Mesenchymal stem cell (in vitro differentiated cells and primary cell): ENCODE data around the gene PPP1R3E.

Experiments used
- DNase-seq: peaks from one replicate; pipeline ENCODE4 v3.0.0-alpha.2; 2013
- H2AFZ ChIP-seq: one replicate; pipeline ENCODE4 v1.6.1; 2013; ENCODE audit warnings: low read depth, mild to moderate bottlenecking, control low read depth, inconsistent platforms, low read length, moderate library complexity
- H2AK5ac ChIP-seq: 2 replicates; pipeline ENCODE4 v1.6.1; 2013; ENCODE audit warnings: low read length, moderate library complexity, mild to moderate bottlenecking, inconsistent platforms; ENCODE audit not compliant: severe bottlenecking
- H2BK120ac ChIP-seq: one replicate; pipeline ENCODE4 v1.6.1; 2013; ENCODE audit warnings: low read depth, mild to moderate bottlenecking, inconsistent platforms, low read length, moderate library complexity
- H2BK12ac ChIP-seq, 2 experiments: one replicate each; pipeline ENCODE4 v1.6.1; 2013; ENCODE audit warnings: inconsistent platforms in 2 of 2, low read length in 2 of 2, mild to moderate bottlenecking in 2 of 2, moderate library complexity in 2 of 2, control low read depth in 1 of 2
- H2BK15ac ChIP-seq: one replicate; pipeline ENCODE4 v1.6.1; 2013; ENCODE audit warnings: mild to moderate bottlenecking, low read depth, inconsistent platforms; ENCODE audit not compliant: poor library complexity, severe bottlenecking
- H2BK5ac ChIP-seq: 2 replicates; pipeline ENCODE4 v1.6.1; 2013; ENCODE audit warnings: low read depth, mild to moderate bottlenecking, low read length, control low read depth, inconsistent platforms; ENCODE audit not compliant: poor library complexity, severe bottlenecking
- H3K14ac ChIP-seq, 2 experiments: one replicate each; pipeline ENCODE4 v1.6.1; 2013; ENCODE audit warnings: inconsistent platforms in 2 of 2, low read length in 2 of 2, control low read depth in 1 of 2, mild to moderate bottlenecking in 1 of 2, moderate library complexity in 1 of 2
- H3K18ac ChIP-seq, 2 experiments: one replicate each; pipeline ENCODE4 v1.6.1; 2013; ENCODE audit warnings: inconsistent platforms in 2 of 2, low read length in 2 of 2, control low read depth in 1 of 2, low read depth in 1 of 2, mild to moderate bottlenecking in 1 of 2
- H3K23ac ChIP-seq, 2 experiments: one replicate each; pipeline ENCODE4 v1.6.1; 2013; ENCODE audit warnings: inconsistent platforms in 2 of 2, low read length in 2 of 2, mild to moderate bottlenecking in 2 of 2, moderate library complexity in 2 of 2, control low read depth in 1 of 2
- H3K27ac ChIP-seq: 2 replicates; pipeline ENCODE4 v1.5.1; 2013; ENCODE audit warnings: mild to moderate bottlenecking, moderate library complexity, low read length, control low read depth, inconsistent platforms; ENCODE audit not compliant: poor library complexity, severe bottlenecking
- H3K27me3 ChIP-seq, 2 experiments: 2 replicates each; pipeline versions ENCODE4 v1.6.1 to v1.7.0; 2013; ENCODE audit warnings: low read length in 2 of 2, mild to moderate bottlenecking in 2 of 2, moderate library complexity in 2 of 2, control low read depth in 1 of 2, inconsistent platforms in 1 of 2; ENCODE audit not compliant: control insufficient read depth in 1 of 2, insufficient read depth in 1 of 2
- H3K36me3 ChIP-seq, 2 experiments: 2 replicates each; pipeline versions ENCODE4 v1.6.1 to v1.7.0; 2013; ENCODE audit warnings: low read length in 2 of 2, control low read depth in 1 of 2, inconsistent platforms in 1 of 2, low read depth in 1 of 2, mild to moderate bottlenecking in 1 of 2; ENCODE audit not compliant: insufficient read depth in 2 of 2, control insufficient read depth in 1 of 2
- H3K4ac ChIP-seq, 2 experiments: one replicate each; pipeline ENCODE4 v1.6.1; 2013; ENCODE audit warnings: inconsistent platforms in 2 of 2, low read length in 2 of 2, mild to moderate bottlenecking in 2 of 2, moderate library complexity in 2 of 2, control low read depth in 1 of 2, low read depth in 1 of 2
- H3K4me1 ChIP-seq: 2 replicates; pipeline ENCODE4 v1.6.1; 2013; ENCODE audit warnings: low read depth, low read length, control low read depth; ENCODE audit not compliant: control insufficient read depth, insufficient read depth
- H3K4me2 ChIP-seq: 2 replicates; pipeline ENCODE4 v1.6.1; 2013; ENCODE audit warnings: low read length, mild to moderate bottlenecking, inconsistent platforms; ENCODE audit not compliant: poor library complexity, severe bottlenecking
- H3K4me3 ChIP-seq, 2 experiments: 2 replicates each; pipeline versions ENCODE4 v1.5.1 to v1.7.0; 2013; ENCODE audit warnings: low read length in 2 of 2, mild to moderate bottlenecking in 2 of 2, control low read depth in 1 of 2, low read depth in 1 of 2; ENCODE audit not compliant: insufficient read depth in 1 of 2
- H3K79me1 ChIP-seq: replicated peaks from 2 replicates; pipeline ENCODE4 v1.6.1; 2013; ENCODE audit warnings: mild to moderate bottlenecking, control low read depth, low read length, inconsistent platforms; ENCODE audit not compliant: poor library complexity, severe bottlenecking
- H3K9ac ChIP-seq: 2 replicates; pipeline ENCODE4 v1.7.0; 2013; ENCODE audit warnings: mild to moderate bottlenecking, low read length, moderate library complexity
- H3K9me3 ChIP-seq: 2 replicates; pipeline ENCODE4 v1.7.0; 2013; ENCODE audit warnings: mild to moderate bottlenecking, low read length; ENCODE audit not compliant: control insufficient read depth
- H4K8ac ChIP-seq: one replicate; pipeline ENCODE4 v1.6.1; 2013; ENCODE audit warnings: inconsistent platforms, mild to moderate bottlenecking, low read length, moderate library complexity
- H4K91ac ChIP-seq: one replicate; pipeline ENCODE4 v1.6.1; 2013; ENCODE audit warnings: mild to moderate bottlenecking, low read length, inconsistent platforms
- WGBS: methylation state at CpG from one replicate; pipeline ENCODE4 v1.1.7; 2013; ENCODE audit warnings: mixed read lengths; 5-methylcytosine and 5-hydroxymethylcytosine counted together

PPP1R3E gene

DNA sequence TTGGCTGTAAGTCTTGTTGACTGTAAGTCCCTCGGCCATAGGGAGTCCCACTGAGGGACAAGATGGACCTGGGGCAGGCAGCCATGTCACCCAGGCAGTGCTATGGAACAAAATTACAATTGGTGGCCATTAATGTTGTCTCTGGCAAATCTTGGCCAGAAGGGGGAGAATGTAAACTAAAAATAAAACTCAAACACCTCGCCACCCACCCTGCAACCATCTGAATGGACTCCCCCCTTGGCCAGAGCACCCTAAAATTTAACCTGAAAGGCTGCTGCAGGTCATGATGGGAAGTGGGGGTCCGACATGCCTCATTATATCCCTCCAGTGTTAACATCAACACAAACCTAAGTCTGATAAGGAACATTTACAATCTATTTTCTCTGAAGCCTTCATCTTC, 41.8 kb upstream of the PPP1R3E start:
- no peak overlapping the region for H3K9ac ChIP-seq
- no peak overlapping the region for H3K27ac ChIP-seq
- no peak overlapping the region for H2BK12ac ChIP-seq
- H3K27me3 ChIP-seq, result peaks cover 3 to 4% of the 10 kb centered on the region in 2 experiments
- no peak overlapping the region for H3K4me2 ChIP-seq
- no peak overlapping the region for H3K18ac ChIP-seq
- no peak overlapping the region for H3K4ac ChIP-seq
- no peak overlapping the region for H4K8ac ChIP-seq
- no peak overlapping the region for H2BK15ac ChIP-seq
- no peak overlapping the region for H2BK5ac ChIP-seq
- H2AFZ ChIP-seq, result no peak overlapping the region
- WGBS, result 73% methylated on average over 3 of the region's 3 CpGs
- H2BK120ac ChIP-seq, result no peak overlapping the region
- no peak overlapping the region for H3K23ac ChIP-seq
- H3K14ac ChIP-seq, result no peak overlapping the region
- no peak overlapping the region for H2AK5ac ChIP-seq
- H3K36me3 ChIP-seq, result peaks cover 0 to 32% of the 10 kb centered on the region in 2 experiments
- H3K79me1 ChIP-seq, result no peaks in the 10 kb centered on the region
- H3K4me1 ChIP-seq, result no peaks in the 10 kb centered on the region
- no peak overlapping the region for H4K91ac ChIP-seq
- peaks cover 3% of the 10 kb centered on the region for H3K9me3 ChIP-seq
- DNase-seq, result no peak
- H3K4me3 ChIP-seq, result no peak overlapping the region

DNA sequence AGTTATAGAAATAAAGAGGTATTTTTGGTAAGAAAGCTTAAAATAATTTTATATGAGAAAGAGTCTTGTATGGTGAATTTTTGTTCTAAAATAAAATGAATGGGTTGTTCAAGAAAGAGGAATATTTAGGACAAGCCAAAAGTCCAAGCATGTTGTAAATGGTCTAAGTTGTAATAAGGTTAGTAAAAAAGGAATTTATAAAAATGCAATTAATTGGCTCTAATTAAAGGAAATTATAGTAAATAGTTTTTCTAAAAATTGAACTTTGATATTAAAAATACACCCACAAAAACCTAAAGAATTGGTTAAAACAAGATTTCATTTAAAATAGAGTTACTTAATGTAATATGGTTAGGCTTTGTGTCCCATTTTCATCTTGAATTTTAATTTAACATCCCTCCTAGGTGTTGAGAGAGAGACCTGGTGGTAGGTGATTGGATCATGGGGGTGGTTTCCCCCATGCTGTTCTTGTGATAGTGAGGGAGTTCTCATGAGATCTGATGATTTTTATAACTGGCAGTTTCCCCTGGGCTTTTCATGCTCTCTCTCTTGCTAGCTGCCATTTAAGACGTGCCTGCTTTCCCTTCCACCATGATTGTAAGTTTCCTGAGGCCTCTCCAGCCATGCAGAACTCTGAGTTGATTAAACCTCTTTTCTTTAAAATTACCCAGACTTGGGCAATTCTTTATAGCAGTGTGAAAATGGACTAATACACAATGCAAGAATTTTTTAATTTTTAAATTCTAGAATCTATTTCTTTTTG, 37.0 kb upstream of the PPP1R3E start:
- no peaks in the 10 kb centered on the region for H3K36me3 ChIP-seq

DNA sequence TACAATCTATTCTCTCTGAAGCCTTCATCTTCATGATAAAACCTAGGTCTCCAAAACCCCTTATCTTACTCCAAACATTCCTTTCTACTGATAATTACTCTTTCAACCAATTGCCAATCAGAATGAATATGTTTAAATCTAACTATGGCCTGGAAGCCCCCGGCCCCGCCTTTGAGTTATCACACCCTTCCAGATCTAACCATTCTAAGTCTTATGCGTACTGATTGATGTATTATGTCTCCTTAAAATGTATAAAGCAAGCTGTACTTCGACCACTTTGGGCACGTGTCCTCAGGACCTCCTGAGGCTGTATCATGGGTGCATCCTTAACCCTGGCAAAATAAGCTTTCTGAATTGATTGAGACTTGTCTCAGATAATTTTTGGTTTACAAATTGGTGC, 33.0 kb upstream of the PPP1R3E start:
- no peak for DNase-seq
- Histone ChIP-seq H3K4ac (no peak overlapping the region), H3K9ac (no peak overlapping the region), H2BK5ac (no peak overlapping the region), H3K4me1 (no peaks in the 10 kb centered on the region), H2AFZ (no peak overlapping the region), H3K14ac (no peak overlapping the region), H4K91ac (no peak overlapping the region), H3K4me3 (no peak overlapping the region), H2BK15ac (no peak overlapping the region), H3K18ac (no peak overlapping the region), H2BK12ac (no peak overlapping the region), H3K36me3 (no peaks in the 10 kb centered on the region), H2AK5ac (no peak overlapping the region), H4K8ac (no peak overlapping the region), H2BK120ac (no peak overlapping the region), H3K4me2 (no peak overlapping the region), H3K79me1 (no peaks in the 10 kb centered on the region), H3K27ac (no peak overlapping the region), H3K9me3 (peaks cover 3% of the 10 kb centered on the region), H3K27me3 (peaks cover 9 to 29% of the 10 kb centered on the region in 2 experiments), H3K23ac (no peak overlapping the region)
- 94% methylated on average over 5 of the region's 5 CpGs for WGBS

More for the DNA sequence above, 37.0 kb upstream of the PPP1R3E start:
- Histone ChIP-seq H3K18ac (no peak overlapping the region), H3K27me3 (peaks cover 12 to 23% of the 10 kb centered on the region in 2 experiments), H2BK12ac (no peak overlapping the region), H3K27ac (no peak overlapping the region), H2AK5ac (no peak overlapping the region), H3K79me1 (no peaks in the 10 kb centered on the region), H2AFZ (no peak overlapping the region), H3K14ac (no peak overlapping the region), H2BK120ac (no peak overlapping the region), H2BK5ac (no peak overlapping the region), H3K9ac (no peak overlapping the region), H4K91ac (no peak overlapping the region), H3K23ac (no peak overlapping the region), H3K4me2 (no peak overlapping the region), H3K4me1 (no peaks in the 10 kb centered on the region), H3K4ac (no peak overlapping the region), H3K4me3 (no peak overlapping the region), H3K9me3 (peaks cover 3% of the 10 kb centered on the region), H2BK15ac (no peak overlapping the region), H4K8ac (no peak overlapping the region)
- 83% methylated on average over 1 of the region's 1 CpG for WGBS
- no peak for DNase-seq

DNA sequence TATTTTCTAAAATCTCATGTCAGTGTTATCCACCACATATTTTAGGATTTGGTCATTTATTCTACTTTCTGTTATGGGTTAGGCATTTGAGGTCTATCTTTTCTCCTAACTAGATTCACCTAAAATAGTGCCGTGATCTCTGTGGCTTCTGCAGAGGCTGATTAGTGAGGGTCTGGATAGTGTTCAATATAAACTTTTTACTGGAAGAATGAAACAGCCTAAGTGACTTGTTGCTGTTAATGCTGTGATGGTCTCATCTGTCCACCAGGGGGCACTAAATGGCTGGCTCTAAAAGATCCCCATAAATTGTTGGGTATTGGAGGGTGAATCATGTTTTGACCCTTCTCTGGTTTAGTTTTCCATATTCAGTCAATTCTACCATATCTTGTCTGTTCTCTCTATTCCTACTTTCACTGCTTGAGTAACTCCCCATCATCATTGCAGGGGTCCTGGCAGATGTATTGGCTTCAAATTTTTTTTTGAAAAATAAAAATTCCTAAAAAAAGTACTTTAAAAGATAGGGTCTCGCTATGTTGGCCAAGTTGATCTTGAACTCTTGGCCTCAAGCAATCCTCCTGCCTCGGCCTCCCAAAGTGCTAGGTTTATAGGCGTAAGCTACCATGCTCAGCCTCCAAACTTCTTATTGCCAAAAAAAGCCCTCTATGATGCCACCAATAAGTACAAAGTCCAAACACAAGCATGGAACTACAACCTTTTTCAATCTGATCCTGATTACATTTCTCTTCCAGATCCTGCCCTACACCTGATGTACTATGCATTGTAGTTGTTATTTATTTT, 25.5 kb upstream of the PPP1R3E start:
- H2BK120ac ChIP-seq, result no peak overlapping the region
- H4K91ac ChIP-seq, result no peak overlapping the region
- H2BK15ac ChIP-seq, result no peak overlapping the region
- H4K8ac ChIP-seq, result no peak overlapping the region
- H2BK12ac ChIP-seq, result no peak overlapping the region
- peaks cover 8% of the 10 kb centered on the region for H3K79me1 ChIP-seq
- no peak overlapping the region for H3K14ac ChIP-seq
- H3K23ac ChIP-seq, result no peak overlapping the region
- H2BK5ac ChIP-seq, result no peak overlapping the region
- H3K27ac ChIP-seq, result no peak overlapping the region
- H2AK5ac ChIP-seq, result no peak overlapping the region
- no peak overlapping the region for H3K4me2 ChIP-seq
- H3K4ac ChIP-seq, result no peak overlapping the region
- H2AFZ ChIP-seq, result no peak overlapping the region
- no peaks in the 10 kb centered on the region for H3K9me3 ChIP-seq
- no peak overlapping the region for H3K9ac ChIP-seq
- no peak overlapping the region for H3K4me3 ChIP-seq
- no peak overlapping the region for H3K18ac ChIP-seq
- 53% methylated on average over 4 of the region's 4 CpGs for WGBS
- peaks cover 22 to 32% of the 10 kb centered on the region in 2 experiments for H3K36me3 ChIP-seq
- DNase-seq, result peak; percentile 80
- peaks cover 0 to 8% of the 10 kb centered on the region in 2 experiments for H3K27me3 ChIP-seq
- peaks cover 6% of the 10 kb centered on the region for H3K4me1 ChIP-seq
